ENCODE results near the gene ANGPT4.
A peak's percentile ranks its signal among the peaks of the same experiment; 100 is the strongest.
"Not testable (repeated sequence)": the region's sequence is repeated elsewhere in the genome, so short reads cannot be mapped to it uniquely, and the experiment has no call there.

ANGPT4 gene

DNA sequence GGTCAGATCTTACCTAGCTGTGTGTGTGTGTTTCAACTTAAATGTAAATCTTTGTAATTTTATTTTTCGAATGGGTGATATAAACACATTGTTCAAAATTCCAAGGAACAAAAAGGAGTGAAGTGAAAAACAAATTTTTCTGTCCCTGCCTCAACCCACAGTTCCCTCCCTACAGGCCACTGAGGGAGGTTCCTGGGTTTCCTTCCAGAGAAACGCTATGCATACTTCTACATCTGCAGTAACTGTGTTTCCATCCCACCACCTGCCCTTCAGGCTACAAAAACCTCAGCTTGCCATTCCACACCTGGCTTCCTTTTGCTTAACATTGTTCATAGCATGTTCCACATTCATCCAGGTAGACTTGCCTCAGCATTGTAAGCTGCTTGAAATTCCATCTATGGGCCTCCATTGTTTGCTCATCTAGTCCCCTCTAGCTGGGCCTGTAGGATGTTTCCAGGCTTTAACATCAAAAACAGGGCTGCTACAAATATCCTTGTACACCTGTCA lies 12.0 kb downstream of the ANGPT4 start:
- no peak for DNase-seq

- not testable (repeated sequence) for DNase-seq
These were observed 18.7 kb downstream of the ANGPT4 start for GRCh38 chr20:897436-897835.

DNA sequence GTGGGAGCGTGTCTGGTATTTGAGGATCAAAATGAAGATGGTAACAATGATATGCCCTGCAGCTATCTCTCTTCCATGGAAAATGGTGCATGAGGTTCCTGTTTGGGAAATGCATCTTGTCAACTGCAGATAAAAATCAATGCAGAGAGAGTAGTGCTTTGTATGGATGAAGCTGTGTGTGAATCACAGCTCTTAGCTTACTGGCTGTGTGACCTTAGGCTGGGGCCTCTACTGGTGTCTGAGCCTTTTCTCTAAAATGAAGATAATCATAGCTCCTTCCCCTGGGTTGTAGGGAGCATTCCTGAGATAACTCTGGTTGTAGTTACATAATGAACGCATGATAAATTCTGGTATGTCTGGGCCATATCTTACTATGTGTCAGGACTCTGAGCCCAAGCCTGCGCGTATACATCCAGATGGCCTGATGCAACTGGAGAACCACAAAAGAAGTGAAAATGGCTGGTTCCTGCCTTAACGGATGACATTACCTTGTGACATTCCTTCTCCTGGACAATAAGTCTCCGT lies 19.6 kb downstream of the ANGPT4 start:
- DNase-seq: no peak

GRCh38 chr20:892371-892770 lies 23.8 kb downstream of the ANGPT4 start:
- not testable (repeated sequence) for DNase-seq

DNA sequence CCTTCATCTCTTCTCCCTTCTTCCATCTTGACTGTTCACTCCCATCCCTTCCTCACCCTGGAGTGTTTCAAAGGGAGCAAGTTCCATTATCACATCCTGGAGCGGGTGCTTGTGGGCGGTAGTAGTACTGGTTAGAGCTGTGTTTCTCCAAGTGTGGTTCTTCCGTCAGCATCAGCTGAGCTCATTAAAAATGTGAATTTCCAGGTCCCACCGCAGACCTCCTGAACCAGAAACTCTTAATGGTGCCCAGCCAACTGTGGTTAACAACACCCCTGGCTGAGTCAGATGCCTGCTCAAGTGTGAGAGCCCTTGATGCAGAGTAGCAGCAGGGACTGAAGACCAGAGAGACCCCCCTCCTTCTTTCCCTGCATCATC lies 24.4 kb downstream of the ANGPT4 start:
- no peak for DNase-seq

DNA sequence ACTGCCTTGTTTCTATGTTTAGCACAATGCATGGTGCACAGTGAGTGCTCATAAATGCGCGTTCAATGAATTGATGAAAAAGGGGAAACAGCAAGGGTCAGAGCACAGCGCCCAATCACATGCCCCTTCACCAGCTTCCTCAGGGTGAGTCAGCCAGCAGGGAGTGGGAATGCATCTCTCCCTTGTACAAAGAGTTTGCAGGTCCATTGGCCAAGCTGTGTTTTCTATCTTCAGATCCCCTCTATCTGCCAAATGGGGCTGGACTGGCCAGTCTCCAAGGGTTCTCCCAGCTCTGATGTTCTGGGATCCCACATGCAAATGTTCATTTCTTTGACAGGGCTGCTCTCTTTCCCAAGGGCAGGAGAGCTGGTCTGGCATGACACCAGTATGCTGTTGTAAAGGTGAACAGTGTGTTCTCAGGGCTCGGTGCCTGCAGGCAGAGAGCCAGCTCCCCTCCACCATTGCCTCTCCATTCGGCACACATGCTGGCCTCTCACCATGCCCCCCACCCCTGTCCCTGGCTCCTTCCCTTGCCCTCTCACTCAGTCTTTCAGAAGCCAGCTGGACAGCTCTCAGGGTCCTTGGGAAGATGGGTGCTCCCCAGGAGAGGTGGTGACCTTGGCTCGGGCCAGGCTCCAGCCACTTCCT lies 25.0 kb downstream of the ANGPT4 start:
- DNase-seq: no peak

GRCh38 chr20:890666-891057 lies 25.5 kb downstream of the ANGPT4 start:
- no peak for DNase-seq

DNA sequence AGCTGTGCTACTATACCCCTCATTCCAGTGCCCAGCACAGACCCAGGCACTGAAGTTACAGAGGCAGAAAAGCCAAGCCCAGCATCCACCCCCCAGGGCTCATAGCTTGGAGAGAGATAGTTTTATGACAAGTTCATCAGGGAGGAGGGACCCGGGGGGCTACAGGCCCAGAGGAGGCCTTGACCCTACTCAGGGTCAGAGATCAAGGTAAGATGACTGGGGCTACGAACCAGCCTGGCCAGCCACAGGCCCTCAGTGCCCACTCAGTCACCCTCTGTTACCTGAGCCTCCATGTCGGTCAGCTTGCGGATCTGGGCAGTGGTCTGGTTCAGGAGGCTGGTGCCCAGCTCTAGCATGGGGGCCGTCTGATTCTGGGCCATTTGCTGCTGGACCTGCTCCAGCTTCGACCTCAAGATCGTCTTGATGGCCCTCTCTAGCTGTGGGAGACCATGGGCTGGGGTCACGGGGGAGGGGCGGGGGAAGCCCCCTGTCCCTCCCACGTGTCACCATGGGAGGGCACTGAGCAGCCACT lies 26.1 kb downstream of the ANGPT4 start:
- DNase-seq: no peak

GRCh38 chr20:889106-889505 lies 27.0 kb downstream of the ANGPT4 start:
- DNase-seq: no peak

- no peak for DNase-seq
These were observed 28.1 kb downstream of the ANGPT4 start for GRCh38 chr20:888057-888456.

GRCh38 chr20:887137-887536 lies 29.0 kb downstream of the ANGPT4 start:
- no peak for DNase-seq

DNA sequence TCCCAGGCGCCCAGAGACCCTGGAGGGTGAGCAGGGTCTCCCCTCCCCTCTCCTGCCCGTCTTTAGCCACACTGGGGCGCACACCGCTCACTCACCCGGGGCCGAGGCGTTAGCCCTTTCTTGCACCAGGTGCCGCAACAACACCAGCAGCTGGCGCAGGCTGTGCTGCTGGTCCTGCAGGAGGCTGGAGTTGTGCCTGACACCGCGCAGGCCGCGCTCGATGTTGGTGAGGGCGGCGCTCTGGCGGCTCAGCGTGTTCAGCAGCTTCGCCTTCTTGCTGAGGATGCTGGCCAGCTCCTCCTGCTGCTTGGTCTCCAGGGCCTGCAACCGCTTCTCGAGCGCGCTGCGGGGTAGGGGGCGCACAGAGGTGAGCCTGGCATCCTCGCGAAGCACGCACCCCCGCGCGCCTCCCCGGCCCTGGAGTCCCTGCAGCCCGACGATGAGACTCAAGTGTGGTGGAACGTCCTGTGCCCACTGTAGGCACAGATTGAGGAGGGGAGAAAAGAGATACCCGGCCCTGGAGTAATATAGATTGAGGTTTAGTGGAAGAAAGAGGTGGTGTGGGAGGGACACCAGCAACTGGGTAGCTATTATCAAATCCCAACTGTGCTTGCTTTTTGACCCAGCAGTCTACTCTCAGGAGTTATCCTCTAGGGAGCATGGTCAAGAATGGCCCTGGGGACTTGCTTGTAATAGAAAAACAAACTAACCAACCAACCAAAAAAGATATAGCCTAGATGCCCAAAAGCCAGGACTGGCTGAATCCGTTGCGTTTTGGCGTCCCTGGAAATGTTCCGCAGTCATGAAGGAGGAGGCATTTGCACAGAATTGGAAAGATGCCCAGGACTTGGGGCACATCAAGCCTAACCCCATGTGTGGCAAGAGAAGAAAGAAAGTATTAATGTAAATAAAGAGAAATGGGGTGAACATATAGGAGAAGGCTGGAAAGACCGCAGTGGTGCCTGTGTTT lies 30.9 kb downstream of the ANGPT4 start:
- DNase-seq: peak; percentile 8

- DNase-seq: no peak
These were observed 34.4 kb downstream of the ANGPT4 start for GRCh38 chr20:881783-882144.

DNA sequence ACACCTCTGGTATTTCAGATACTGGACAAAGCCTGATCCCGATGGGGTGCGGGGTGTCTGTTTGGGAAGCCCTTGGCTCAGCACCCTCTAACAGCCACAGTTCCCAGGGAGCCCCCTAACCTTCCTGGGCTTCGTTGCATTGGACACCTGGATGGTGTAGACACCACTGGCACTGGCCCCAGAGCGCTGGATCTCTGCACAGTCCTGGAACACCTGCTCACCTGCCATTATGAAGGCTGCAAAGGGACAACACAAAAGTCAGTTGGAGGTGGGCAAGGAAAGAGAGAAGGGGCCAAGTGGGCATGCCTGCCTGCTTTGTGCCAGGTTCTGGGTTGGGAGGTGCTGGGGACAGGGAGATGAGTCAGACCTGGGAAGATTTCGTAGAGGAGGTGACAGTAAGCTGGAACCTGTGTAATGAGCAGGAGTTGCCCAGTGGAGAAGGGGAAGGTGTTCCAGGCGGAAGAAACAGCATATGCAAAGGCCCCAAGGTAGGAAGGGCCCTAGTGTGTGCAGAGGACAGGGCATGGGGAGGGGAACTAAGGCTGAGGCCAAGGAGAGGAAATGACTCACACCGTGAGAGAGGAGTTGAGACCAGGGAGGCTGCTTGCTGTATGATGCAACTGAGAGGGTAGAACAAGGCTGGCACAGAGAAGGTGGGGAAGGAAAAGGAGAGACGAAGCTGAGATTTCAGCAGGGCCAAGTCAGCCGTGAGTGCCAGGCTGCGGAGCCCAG lies 34.9 kb downstream of the ANGPT4 start:
- DNase-seq: peak; percentile 11

- no peak for DNase-seq
These were observed 36.5 kb downstream of the ANGPT4 start for GRCh38 chr20:879626-880025.

DNA sequence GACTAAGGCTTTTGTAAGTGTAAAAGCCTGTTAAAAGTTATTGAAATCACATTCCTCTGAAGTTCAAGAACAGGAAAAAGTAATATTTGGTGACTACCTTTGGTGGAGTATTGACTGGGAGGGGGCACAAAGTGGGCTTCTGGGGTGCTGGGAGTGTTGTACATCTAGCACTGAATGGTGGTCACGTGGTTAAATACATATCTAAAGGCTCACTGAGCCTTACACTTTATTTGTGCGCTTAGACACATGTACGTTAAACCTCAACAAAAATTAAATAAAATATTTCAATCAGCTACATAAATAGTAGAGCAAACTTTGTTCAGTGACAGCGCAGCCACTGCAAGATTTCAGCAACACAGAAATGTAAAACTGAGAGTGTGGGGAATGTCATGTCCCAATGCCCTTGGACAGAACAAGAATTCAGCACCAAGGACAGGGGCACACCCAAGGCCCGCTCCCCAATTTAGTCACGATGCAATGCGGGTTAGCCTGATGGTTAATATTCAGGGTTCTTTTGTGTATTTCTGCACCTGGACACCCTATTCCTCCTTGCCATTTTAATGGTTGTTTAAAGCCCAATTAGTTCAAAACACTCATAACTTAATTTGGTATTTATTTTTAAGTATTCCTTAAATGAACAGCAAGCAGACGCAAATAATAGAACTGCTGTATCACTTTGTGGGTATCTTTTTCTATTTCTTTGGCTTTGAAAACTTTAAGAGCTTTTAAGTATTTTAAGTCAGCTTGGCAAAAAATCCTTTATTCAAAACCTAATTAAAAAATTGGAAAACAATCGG lies 37.4 kb downstream of the ANGPT4 start:
- DNase-seq: peak; percentile 31

GRCh38 chr20:877814-878213 lies 38.3 kb downstream of the ANGPT4 start:
- DNase-seq: no peak

DNA sequence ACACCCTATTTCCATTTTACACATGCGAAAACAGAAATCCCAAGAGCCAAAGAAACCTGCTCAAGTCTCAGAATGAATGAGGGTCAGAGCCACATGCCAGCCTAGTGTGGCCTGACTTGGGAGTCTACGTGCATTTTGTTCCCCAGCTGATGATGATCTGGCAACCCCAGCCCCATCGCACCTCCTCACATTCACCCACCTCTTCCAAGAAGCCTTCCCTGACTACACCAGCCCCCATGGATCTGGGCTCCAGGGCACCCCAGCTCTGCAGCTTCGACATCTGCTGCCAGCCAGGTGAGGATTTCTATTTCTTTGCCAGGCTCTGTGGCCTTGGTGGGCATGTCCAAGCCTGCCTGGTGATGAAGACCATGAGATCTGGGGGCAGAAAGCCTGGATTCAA lies 41.0 kb downstream of the ANGPT4 start:
- no peak for DNase-seq

DNA sequence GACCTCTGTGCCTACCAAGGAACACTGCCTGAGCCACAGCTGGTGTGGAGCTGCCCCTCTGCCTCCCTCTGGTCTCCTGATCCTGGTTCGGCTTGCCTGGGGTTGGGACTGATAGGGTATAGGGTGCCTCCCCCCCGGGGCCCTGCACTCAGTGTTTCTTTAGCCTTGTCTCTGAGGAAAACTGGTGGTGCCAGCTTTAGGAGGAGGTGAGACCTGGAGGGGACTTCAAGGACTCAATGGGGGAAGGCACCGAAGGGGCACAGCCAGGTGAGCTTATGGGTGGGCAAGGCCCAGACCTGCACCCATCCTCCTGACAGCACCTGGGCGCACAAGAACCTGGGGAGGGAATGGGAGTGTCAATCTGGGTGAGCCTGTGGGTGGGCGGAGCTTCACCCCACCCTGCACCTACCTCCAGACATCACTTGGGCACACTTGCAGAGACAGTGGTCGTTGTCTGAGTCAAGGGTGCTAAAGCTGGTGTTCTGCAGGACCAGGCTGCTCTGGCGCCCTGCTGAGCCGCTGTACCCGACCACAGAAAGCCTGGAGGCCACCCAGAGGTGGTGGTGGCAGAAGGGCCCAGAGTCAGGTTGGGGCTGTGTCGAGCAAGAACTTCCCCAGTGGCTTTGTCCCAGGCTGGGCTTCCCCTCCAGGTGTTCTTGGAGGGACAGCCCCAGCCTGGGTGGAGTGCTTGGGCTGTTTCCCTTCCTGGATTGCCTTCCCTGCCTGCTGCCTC lies 42.1 kb downstream of the ANGPT4 start:
- DNase-seq: no peak

- DNase-seq: no peak
These were observed 43.1 kb downstream of the ANGPT4 start for GRCh38 chr20:872855-873520.

DNA sequence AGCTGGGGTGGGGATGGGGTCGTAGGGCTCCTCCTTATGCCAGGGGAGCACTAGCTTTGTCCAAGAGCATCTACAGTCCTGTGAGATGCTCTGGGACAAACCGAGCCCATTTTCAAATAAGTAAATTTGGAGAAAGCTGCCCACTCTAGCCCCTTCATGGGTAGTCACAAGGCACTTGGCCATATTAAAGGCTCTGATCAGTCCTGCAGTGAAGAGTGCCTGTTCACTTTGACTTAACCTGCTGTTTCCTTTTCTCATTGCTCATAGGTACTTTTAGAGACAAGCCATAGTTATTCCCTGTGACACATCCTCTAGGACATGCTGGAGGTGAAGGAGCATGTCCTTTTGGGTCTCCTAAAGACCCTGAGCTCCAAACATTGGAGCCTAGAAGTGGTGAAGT lies 44.2 kb downstream of the ANGPT4 start:
- no peak for DNase-seq

Data from CD4-positive, alpha-beta T cell treated with Interleukin-17A for 4 hours (primary cell).